A673 (cell line): Measurements from ENCODE around the gene SLC16A10. TPM values are rescaled to one million over a fixed set of nuclear protein-coding genes. Genes with fewer than 3 reads are reported as not detected.

ENCODE experiments used
- BruUV-seq: library from RNA; stranded (reverse); fragments of 400-500 nt; replicated peaks from 2 replicates; lab custom pipeline; 2021; lab: Mats Ljungman, UMichigan
- CTCF ChIA-PET: fragments of 300-600 bp; sonication (Branson Sonifier 250); formaldehyde crosslinking; loops from one replicate; lab custom pipeline; 2022; ENCODE audit warnings: antibody characterized with exemption; lab: Charles Lee
- POLR2A ChIA-PET: fragments of 300-600 bp; sonication (Branson Sonifier 250); formaldehyde crosslinking; loops from one replicate; lab custom pipeline; 2022; ENCODE audit warnings: antibody characterized with exemption; ENCODE audit not compliant: low non-redundant PET; lab: Charles Lee
- DNase-seq: peaks from one replicate; pipeline ENCODE4 v3.0.0-alpha.2; 2015; ENCODE audit warnings: low spot score
- H3K27ac ChIP-seq: fragments of 200-600 bp; sonication (generic); 2 replicates; pipeline ENCODE4 v1.5.1; 2016; ENCODE audit warnings: mixed run types, low read depth, mild to moderate bottlenecking, mixed read lengths, antibody characterized with exemption, low read length; ENCODE audit not compliant: poor library complexity, severe bottlenecking
- H3K27me3 ChIP-seq: fragments of 200-600 bp; sonication (generic); replicated peaks from 2 replicates; pipeline ENCODE4 v1.6.1; 2017; ENCODE audit warnings: mixed run types, low read depth, mild to moderate bottlenecking, mixed read lengths, antibody characterized with exemption, low read length; ENCODE audit not compliant: insufficient read depth, poor library complexity
- H3K36me3 ChIP-seq: fragments of 200-600 bp; sonication (generic); 2 replicates; pipeline ENCODE4 v1.6.1; 2016; ENCODE audit warnings: mixed run types, mild to moderate bottlenecking, mixed read lengths, antibody characterized with exemption, low read length; ENCODE audit not compliant: insufficient read depth, poor library complexity, severe bottlenecking
- H3K4me1 ChIP-seq: fragments of 200-600 bp; sonication (generic); 2 replicates; pipeline ENCODE4 v1.6.1; 2017; ENCODE audit warnings: mixed run types, mild to moderate bottlenecking, mixed read lengths, antibody characterized with exemption, low read length; ENCODE audit not compliant: insufficient read depth, poor library complexity, severe bottlenecking
- H3K4me3 ChIP-seq: fragments of 200-600 bp; sonication (generic); 2 replicates; pipeline ENCODE4 v1.5.1; 2016; ENCODE audit warnings: low read depth, mixed run types, mild to moderate bottlenecking, mixed read lengths, low read length; ENCODE audit not compliant: poor library complexity, severe bottlenecking
- H3K9me3 ChIP-seq: fragments of 200-600 bp; sonication (generic); 2 replicates; pipeline ENCODE4 v1.6.1; 2016; ENCODE audit warnings: mixed run types, low read depth, mild to moderate bottlenecking, mixed read lengths, antibody characterized with exemption, low read length; ENCODE audit not compliant: poor library complexity, severe bottlenecking
- CTCF ChIP-seq: fragments of 300-800, 200-600 bp; sonication (generic); conservative IDR thresholded peaks from 2 replicates; pipeline ENCODE4 v1.5.1; 2017; ENCODE audit warnings: low read depth, mild to moderate bottlenecking, antibody characterized with exemption, low read length, moderate library complexity, mixed read lengths
- EZH2 ChIP-seq: fragments of 200-600 bp; sonication (generic); IDR thresholded peaks from 2 replicates; pipeline ENCODE4 v1.6.1; 2017; ENCODE audit warnings: borderline replicate concordance, low read depth, mild to moderate bottlenecking, mixed read lengths, antibody characterized with exemption, low read length; ENCODE audit not compliant: poor library complexity, severe bottlenecking
- intact Hi-C: fragments of 100-400 bp; cut with micrococcal nuclease; formaldehyde crosslinking; loops from one replicate; pipeline ENCODE4 v1.10.0; 2022; ENCODE audit not compliant: unreplicated experiment
- total RNA-seq: library from RNA; stranded (reverse); gene quantifications from 2 replicates; pipeline ENCODE4 v1.2.3, GENCODE V29; 2021

The SLC16A10 gene
- total RNA-seq, 1 experiment from 2014 or later = 7.9 TPM

GRCh38 chr6:111047244-111047643, 40.1 kb upstream of the SLC16A10 start:
- no peaks in the 10 kb centered on the region for H3K9me3 ChIP-seq
- H3K4me3 ChIP-seq = no peak overlapping the region
- no peaks in the 10 kb centered on the region for H3K4me1 ChIP-seq
- H3K36me3 ChIP-seq = no peaks in the 10 kb centered on the region
- H3K27me3 ChIP-seq = no peaks in the 10 kb centered on the region
- intact Hi-C loops = no loop called here
- ChIA-PET POLR2A (no interaction called here), CTCF (no interaction called here)
- no peak overlapping the region for H3K27ac ChIP-seq
- DNase-seq = no peak
- no peak for TF ChIP-seq EZH2
- TF ChIP-seq CTCF = no peak
- no TSS peak for BruUV-seq

- CTCF ChIA-PET = no interaction called here
Measured at GRCh38 chr6:111050261-111051023, 36.9 kb upstream of the SLC16A10 start.

GRCh38 chr6:111052171-111052570, 35.1 kb upstream of the SLC16A10 start:
- Histone ChIP-seq H3K36me3 (no peaks in the 10 kb centered on the region), H3K27me3 (no peaks in the 10 kb centered on the region), H3K9me3 (no peaks in the 10 kb centered on the region), H3K4me3 (no peak overlapping the region), H3K27ac (no peak overlapping the region), H3K4me1 (no peaks in the 10 kb centered on the region)
- CTCF ChIA-PET = interaction anchor here (0.6 kb wide), 1 partner anchor 302 kb away, joined by 3 read pairs; no protein-coding TSS in a partner anchor
- no peak for TF ChIP-seq EZH2
- no peak for TF ChIP-seq CTCF
- intact Hi-C loops = no loop called here
- no peak for DNase-seq
- POLR2A ChIA-PET = no interaction called here
- no TSS peak for BruUV-seq

More at GRCh38 chr6:111050261-111051023, 36.9 kb upstream of the SLC16A10 start:
- no TSS peak for BruUV-seq
- intact Hi-C loops = no loop called here
- H3K27me3 ChIP-seq = no peaks in the 10 kb centered on the region
- POLR2A ChIA-PET = no interaction called here
- no peaks in the 10 kb centered on the region for H3K4me1 ChIP-seq
- no peak overlapping the region for H3K27ac ChIP-seq
- H3K4me3 ChIP-seq = no peak overlapping the region
- H3K36me3 ChIP-seq = no peaks in the 10 kb centered on the region
- H3K9me3 ChIP-seq = no peaks in the 10 kb centered on the region
- no peak for DNase-seq
- TF ChIP-seq EZH2 = no peak
- TF ChIP-seq CTCF = no peak
